Activated naive CD4-positive, alpha-beta T cell treated with anti-CD3 and anti-CD28 coated beads, Interleukin-2, amount 50 U/mL, for 24 hours (primary cell): Measurements from ENCODE around the gene SLC25A38.

Source experiments
- H3K27ac Mint-ChIP-seq: one replicate; pipeline ENCODE4 v1.8.0; 2021; ENCODE audit warnings: mild to moderate bottlenecking, mixed read lengths
- H3K27me3 Mint-ChIP-seq: one replicate; pipeline ENCODE4 v1.8.0; 2021; ENCODE audit warnings: mixed read lengths
- H3K36me3 Mint-ChIP-seq: one replicate; pipeline ENCODE4 v1.8.0; 2021; ENCODE audit warnings: mixed read lengths
- H3K4me1 Mint-ChIP-seq: one replicate; pipeline ENCODE4 v1.8.0; 2021; ENCODE audit warnings: mixed read lengths
- H3K4me3 Mint-ChIP-seq: one replicate; pipeline ENCODE4 v1.8.0; 2021; ENCODE audit warnings: mild to moderate bottlenecking, mixed read lengths
- H3K9me3 Mint-ChIP-seq: one replicate; pipeline ENCODE4 v1.8.0; 2021; ENCODE audit warnings: mixed read lengths

The SLC25A38 gene

GRCh38 chr3:39388153-39388552 is 5.0 kb downstream of the SLC25A38 start:
- H3K4me3 Mint-ChIP-seq = no peak overlapping the region
- H3K9me3 Mint-ChIP-seq = no peaks in the 10 kb centered on the region
- H3K27me3 Mint-ChIP-seq = no peaks in the 10 kb centered on the region
- H3K27ac Mint-ChIP-seq = no peak overlapping the region
- H3K36me3 Mint-ChIP-seq = peaks cover 15% of the 10 kb centered on the region
- peaks cover 60% of the 10 kb centered on the region for H3K4me1 Mint-ChIP-seq

GRCh38 chr3:39388741-39389248 is 5.6 kb downstream of the SLC25A38 start:
- Mint-ChIP-seq H3K27me3 (no peaks in the 10 kb centered on the region), H3K27ac (no peak overlapping the region), H3K4me3 (no peak overlapping the region), H3K36me3 (peaks cover 12% of the 10 kb centered on the region), H3K9me3 (no peaks in the 10 kb centered on the region), H3K4me1 (peaks cover 60% of the 10 kb centered on the region)

- H3K4me1 Mint-ChIP-seq = peaks cover 53% of the 10 kb centered on the region
- H3K9me3 Mint-ChIP-seq = no peaks in the 10 kb centered on the region
- no peak overlapping the region for H3K27ac Mint-ChIP-seq
- no peaks in the 10 kb centered on the region for H3K27me3 Mint-ChIP-seq
- H3K4me3 Mint-ChIP-seq = no peak overlapping the region
- peaks cover 12% of the 10 kb centered on the region for H3K36me3 Mint-ChIP-seq
Observed at GRCh38 chr3:39390181-39390580, 7.0 kb downstream of the SLC25A38 start.

- Mint-ChIP-seq H3K27ac (peak overlapping the region; percentile 51), H3K9me3 (no peaks in the 10 kb centered on the region)
Observed at GRCh38 chr3:39396690-39397089, 13.5 kb downstream of the SLC25A38 start.

DNA sequence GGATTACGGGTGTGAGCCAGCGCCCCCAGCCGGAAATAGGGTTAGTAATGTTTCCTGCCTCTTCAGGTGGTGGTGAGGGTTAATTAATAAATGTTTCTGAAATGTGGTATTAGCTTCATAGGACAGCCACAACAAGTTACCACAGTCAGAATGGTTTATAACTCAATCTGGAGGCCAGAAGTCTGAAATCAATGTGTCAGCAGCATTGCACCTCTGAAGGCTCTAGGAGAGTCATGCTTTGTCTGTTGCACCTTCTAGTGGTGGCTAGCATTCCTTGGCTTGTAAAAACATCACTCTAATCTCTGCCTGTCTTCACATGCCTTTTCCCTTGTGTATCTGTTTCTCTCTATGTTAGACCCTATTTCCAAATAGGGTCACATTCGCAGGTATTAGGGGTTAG is 15.5 kb downstream of the SLC25A38 start:
- Mint-ChIP-seq H3K27me3 (no peaks in the 10 kb centered on the region), H3K4me3 (no peak overlapping the region), H3K4me1 (peaks cover 3% of the 10 kb centered on the region), H3K36me3 (peaks cover 12% of the 10 kb centered on the region), H3K27ac (no peak overlapping the region), H3K9me3 (no peaks in the 10 kb centered on the region)

More at GRCh38 chr3:39396690-39397089, 13.5 kb downstream of the SLC25A38 start:
- Mint-ChIP-seq H3K4me3 (no peak overlapping the region), H3K36me3 (peaks cover 14% of the 10 kb centered on the region), H3K4me1 (peaks cover under 1% of the 10 kb centered on the region), H3K27me3 (no peaks in the 10 kb centered on the region)

DNA sequence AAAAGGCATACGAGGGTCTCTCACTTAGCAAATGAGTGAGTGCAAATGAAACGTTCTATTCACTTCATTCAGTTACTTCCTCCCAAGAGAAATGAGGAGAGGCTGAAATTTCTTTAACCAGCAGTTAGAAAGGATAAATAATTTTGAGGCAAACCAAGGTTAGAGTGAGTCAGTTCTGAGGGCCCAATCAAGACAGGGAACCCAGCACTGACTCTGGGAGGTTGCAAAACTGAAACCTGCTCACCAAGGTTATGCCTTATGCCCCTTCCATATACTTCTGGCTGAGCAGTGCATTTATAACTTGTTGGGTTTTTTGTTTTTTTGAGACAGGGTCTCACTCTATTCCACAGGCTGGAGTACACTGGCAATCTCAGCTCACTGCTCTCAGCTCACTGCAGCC is 18.8 kb downstream of the SLC25A38 start:
- H3K27ac Mint-ChIP-seq = no peak overlapping the region
- no peaks in the 10 kb centered on the region for H3K27me3 Mint-ChIP-seq
- H3K4me1 Mint-ChIP-seq = peaks cover 8% of the 10 kb centered on the region

DNA sequence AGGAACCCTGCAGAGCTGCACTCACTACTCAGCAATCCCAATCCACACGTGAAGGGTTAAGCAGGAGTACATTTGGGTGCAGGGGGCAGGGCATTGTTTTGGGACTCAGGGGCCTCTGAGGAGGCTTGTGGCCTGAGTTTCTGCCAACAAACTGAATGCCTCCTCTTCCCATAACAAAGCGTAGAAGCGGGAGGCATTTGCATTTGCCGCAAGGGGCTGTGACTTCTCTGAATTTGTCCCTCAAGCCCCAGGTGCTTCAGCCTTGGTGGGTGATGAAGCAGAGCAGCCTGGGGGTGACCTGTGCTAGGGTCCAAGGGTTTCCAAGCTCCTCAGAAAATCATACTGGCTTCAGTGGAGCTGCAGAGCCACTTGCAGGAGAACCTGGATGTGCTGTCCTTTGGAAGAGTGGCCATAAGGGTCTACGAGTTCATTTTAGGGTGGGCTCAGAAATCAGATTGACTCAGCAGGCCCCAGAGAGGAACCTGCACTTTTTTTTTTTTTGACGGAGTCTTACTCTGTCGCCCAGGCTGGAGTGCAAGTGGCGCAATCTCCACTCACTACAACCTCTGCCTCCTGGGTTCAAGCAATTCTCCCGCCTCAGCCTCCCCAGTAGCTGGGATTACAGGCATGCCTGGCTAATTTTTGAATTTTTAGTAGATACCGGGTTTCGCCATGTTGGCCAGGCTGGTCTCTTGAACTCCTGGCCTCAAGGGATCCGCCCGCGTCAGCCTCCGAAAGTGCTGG is 21.9 kb downstream of the SLC25A38 start:
- peaks cover 30% of the 10 kb centered on the region for H3K4me1 Mint-ChIP-seq
- H3K27ac Mint-ChIP-seq = no peak overlapping the region
- no peaks in the 10 kb centered on the region for H3K27me3 Mint-ChIP-seq
- H3K36me3 Mint-ChIP-seq = peaks cover 27% of the 10 kb centered on the region
- H3K4me3 Mint-ChIP-seq = no peak overlapping the region
- no peaks in the 10 kb centered on the region for H3K9me3 Mint-ChIP-seq

More for the DNA sequence above, 18.8 kb downstream of the SLC25A38 start:
- no peak overlapping the region for H3K4me3 Mint-ChIP-seq
- H3K9me3 Mint-ChIP-seq = no peaks in the 10 kb centered on the region
- H3K36me3 Mint-ChIP-seq = peaks cover 11% of the 10 kb centered on the region

DNA sequence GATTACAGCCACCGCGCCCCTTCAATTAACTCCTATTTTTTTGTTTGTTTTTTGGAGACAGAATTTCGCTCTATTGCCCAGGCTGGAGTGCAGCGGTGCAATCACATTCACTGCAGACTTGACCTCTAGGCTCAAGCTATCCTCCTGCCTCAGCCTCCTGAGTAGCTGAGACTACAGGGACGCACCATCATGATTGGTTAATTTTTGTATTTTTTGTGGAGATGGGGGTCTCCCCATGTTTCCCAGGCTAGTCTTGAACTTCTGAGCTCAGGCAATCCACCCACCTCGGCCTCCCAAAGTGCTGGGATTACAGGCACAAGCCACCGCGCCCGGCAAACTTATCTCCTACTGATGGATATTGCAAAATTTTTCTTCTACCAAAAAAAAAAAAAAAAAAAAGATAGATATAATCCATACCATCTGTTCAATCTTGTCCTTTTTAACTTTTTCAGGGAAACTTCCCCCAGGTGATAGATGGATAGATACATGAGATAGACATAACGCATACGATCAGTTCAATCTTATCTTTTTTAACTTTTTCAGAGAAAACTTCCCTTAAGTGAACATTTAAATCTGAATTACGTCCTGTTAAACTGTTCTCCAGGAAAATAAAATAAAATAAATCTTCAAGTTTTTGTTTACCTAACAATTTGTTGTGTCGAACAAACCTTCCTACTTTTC is 22.7 kb downstream of the SLC25A38 start:
- no peaks in the 10 kb centered on the region for H3K9me3 Mint-ChIP-seq
- H3K4me1 Mint-ChIP-seq = peaks cover 35% of the 10 kb centered on the region
- H3K27ac Mint-ChIP-seq = peak overlapping the region; percentile 99
- H3K27me3 Mint-ChIP-seq = no peaks in the 10 kb centered on the region
- peaks cover 28% of the 10 kb centered on the region for H3K36me3 Mint-ChIP-seq
- H3K4me3 Mint-ChIP-seq = peak overlapping the region; percentile 93

DNA sequence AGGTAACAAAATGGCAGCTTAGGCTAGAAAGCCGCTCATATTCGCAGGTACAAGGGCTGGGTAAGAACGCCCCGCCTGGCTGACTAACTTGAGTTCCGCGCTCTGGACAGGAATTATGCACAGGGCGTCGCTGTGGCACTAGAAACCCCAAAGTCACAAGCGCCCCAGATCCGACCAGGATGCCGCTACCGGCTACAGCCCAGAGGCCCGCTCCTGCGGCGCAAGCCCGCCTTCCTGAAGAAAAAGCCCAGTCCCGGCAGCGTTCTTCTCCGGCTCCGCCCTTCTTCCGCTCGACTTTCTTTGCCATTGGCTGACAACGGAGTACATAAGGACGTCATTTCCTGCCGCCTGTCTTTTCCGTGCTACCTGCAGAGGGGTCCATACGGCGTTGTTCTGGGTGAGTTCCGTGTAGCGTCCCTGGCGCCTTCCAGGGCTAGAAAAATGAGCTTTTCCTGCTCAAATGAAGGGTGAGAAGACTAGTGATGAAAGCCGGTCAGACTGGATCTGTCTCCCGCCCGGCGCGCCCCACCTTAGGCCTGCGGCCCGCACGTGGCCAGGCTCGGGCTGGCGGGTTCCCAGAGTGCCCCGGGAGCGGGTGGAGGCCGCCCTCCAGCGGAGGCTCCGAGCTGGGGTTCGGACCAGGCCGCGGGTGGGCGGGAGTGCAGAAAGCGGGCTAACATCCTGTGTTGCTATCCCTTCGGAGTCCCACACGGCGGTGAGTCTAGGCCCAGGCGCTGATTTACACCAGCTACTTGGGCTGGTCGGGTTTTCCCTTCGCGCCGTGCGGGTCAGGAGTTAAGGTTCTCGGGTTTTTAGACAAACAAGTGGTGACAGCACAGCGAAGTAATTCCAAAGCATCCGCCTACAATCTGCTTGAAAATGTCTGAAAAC is 23.4 kb downstream of the SLC25A38 start, which contains the start of gene RPSA:
Gene RPSA, plus strand, starts transcription at position 353 of the 891 bp plus-strand sequence. CDS start 934 bp downstream, outside the sequence.
- Mint-ChIP-seq H3K36me3 (peaks cover 33% of the 10 kb centered on the region), H3K4me1 (peaks cover 42% of the 10 kb centered on the region), H3K27ac (peak within 1 kb of the TSS; percentile 99), H3K27me3 (no peaks in the 10 kb centered on the region), H3K4me3 (peak within 1 kb of the TSS; percentile 93), H3K9me3 (no peaks in the 10 kb centered on the region)

GRCh38 chr3:39407259-39407629 is 24.1 kb downstream of the SLC25A38 start:
- Mint-ChIP-seq H3K27me3 (no peaks in the 10 kb centered on the region), H3K4me3 (peak overlapping the region; percentile 93), H3K9me3 (no peaks in the 10 kb centered on the region), H3K4me1 (peaks cover 45% of the 10 kb centered on the region), H3K27ac (peak overlapping the region; percentile 99), H3K36me3 (peaks cover 38% of the 10 kb centered on the region)

GRCh38 chr3:39407773-39408492 is 24.8 kb downstream of the SLC25A38 start:
- Mint-ChIP-seq H3K36me3 (peaks cover 44% of the 10 kb centered on the region), H3K27ac (peak overlapping the region; percentile 99)

DNA sequence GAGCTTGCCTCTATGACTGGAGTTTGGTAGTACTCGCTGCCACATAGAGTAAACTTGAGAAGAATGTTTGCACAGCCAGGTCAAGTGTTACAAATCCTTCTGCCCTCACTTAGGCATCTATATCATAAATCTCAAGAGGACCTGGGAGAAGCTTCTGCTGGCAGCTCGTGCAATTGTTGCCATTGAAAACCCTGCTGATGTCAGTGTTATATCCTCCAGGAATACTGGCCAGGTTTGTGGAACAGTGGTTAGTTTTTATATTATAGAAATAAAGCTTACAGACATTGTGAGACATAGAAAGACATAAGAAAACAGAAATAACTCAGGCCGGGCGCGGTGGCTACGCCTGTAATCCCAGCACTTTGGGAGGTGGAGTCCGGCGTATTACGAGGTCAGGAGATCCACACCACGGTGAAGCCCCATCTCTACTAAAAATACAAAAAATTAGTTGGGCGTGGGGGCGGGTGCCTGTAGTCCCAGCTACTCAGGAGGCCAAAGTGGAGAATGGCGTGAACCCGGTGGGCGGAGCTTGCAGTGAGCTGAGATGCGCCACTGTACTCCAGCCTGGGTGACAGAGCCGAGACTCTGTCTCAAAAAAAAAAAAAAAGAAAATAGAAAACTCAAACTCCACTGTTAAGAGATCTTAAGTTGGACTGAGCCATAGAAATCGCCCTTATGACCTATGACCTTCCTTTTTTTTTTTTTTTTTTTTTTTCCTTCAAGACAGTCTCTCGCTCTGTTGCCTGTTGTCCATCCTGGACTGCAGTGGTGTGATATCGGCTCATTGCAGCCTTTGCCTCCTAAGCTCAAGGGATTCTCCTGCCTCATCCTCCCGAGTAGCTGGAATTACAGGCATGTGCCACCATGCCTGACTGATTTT is 25.6 kb downstream of the SLC25A38 start:
- H3K9me3 Mint-ChIP-seq = no peaks in the 10 kb centered on the region
- H3K27me3 Mint-ChIP-seq = no peaks in the 10 kb centered on the region
- H3K27ac Mint-ChIP-seq = peak overlapping the region; percentile 99
- peaks cover 52% of the 10 kb centered on the region for H3K4me1 Mint-ChIP-seq
- H3K36me3 Mint-ChIP-seq = peaks cover 45% of the 10 kb centered on the region
- peak overlapping the region; percentile 93 for H3K4me3 Mint-ChIP-seq

More at GRCh38 chr3:39407773-39408492, 24.8 kb downstream of the SLC25A38 start:
- no peaks in the 10 kb centered on the region for H3K27me3 Mint-ChIP-seq
- H3K4me3 Mint-ChIP-seq = peak overlapping the region; percentile 93
- H3K9me3 Mint-ChIP-seq = no peaks in the 10 kb centered on the region
- H3K4me1 Mint-ChIP-seq = peaks cover 52% of the 10 kb centered on the region

DNA sequence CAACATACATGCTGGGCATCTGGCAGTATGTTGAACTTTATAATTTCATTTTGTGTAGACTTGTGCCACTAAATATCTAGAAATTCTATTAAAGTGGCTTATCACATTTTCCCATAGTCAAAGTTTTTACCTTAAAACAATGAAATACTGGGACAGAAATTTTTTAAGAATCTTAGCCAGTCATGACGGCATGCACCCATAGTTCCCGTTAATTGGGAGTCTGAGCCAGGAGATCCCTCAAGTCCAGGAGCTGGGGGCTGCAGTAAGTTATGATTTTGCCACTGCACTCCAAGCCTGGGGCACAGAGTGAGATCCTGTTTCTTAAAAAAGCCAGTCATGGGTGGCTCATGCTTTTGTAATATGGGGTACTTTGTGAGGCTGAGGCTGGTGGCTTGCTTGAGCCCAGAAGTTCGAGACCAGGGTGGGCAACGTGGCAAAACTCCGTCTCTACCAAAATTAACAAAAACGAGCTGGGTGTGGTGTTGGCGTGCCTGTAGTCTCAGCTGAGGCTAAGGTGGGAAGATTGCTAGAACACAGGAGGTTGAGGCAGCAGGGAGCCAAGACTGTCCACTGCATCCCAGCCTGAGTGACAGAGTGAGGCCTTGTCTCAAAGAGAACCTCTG is 26.5 kb downstream of the SLC25A38 start:
- peak overlapping the region; percentile 86 for H3K27ac Mint-ChIP-seq
- H3K9me3 Mint-ChIP-seq = no peaks in the 10 kb centered on the region
- H3K36me3 Mint-ChIP-seq = peaks cover 46% of the 10 kb centered on the region
- H3K4me3 Mint-ChIP-seq = peak overlapping the region; percentile 93
- peaks cover 52% of the 10 kb centered on the region for H3K4me1 Mint-ChIP-seq
- H3K27me3 Mint-ChIP-seq = no peaks in the 10 kb centered on the region

- H3K27me3 Mint-ChIP-seq = no peaks in the 10 kb centered on the region
- H3K4me3 Mint-ChIP-seq = peak overlapping the region; percentile 67
- H3K9me3 Mint-ChIP-seq = no peaks in the 10 kb centered on the region
- H3K36me3 Mint-ChIP-seq = peaks cover 46% of the 10 kb centered on the region
- H3K27ac Mint-ChIP-seq = peak overlapping the region; percentile 81
- peaks cover 52% of the 10 kb centered on the region for H3K4me1 Mint-ChIP-seq
Observed at GRCh38 chr3:39410893-39411292, 27.7 kb downstream of the SLC25A38 start.
